Measurements from ENCODE around the gene FAM174C.
"Not testable (repeated sequence)": the region's sequence is repeated elsewhere in the genome, so short reads cannot be mapped to it uniquely, and the experiment has no call there.

FAM174C gene

DNA sequence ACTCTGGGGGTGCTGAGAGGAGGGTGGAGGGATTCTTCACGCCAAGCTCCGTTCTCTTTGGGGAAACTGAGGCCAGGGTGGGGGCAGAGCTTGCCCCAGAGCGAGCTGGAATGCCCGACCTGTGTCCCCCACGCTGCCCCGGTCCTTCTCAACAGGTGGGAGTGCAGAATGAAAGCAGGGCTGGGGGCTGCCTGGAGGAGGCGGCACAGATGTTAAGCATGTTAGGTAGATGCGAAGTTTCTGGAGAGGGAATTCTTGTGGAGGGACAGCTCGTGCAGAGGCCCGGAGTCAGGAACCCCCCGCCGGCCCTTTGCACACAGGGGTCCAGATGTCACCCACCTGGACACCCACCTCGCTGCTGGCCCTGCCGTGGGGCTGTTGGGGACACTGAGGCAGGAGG, 19.4 kb downstream of the FAM174C start:
- DNase-seq (ENCODE audit: low read depth, low spot score) = no peak
- no peak overlapping the region for H3K27ac ChIP-seq

DNA sequence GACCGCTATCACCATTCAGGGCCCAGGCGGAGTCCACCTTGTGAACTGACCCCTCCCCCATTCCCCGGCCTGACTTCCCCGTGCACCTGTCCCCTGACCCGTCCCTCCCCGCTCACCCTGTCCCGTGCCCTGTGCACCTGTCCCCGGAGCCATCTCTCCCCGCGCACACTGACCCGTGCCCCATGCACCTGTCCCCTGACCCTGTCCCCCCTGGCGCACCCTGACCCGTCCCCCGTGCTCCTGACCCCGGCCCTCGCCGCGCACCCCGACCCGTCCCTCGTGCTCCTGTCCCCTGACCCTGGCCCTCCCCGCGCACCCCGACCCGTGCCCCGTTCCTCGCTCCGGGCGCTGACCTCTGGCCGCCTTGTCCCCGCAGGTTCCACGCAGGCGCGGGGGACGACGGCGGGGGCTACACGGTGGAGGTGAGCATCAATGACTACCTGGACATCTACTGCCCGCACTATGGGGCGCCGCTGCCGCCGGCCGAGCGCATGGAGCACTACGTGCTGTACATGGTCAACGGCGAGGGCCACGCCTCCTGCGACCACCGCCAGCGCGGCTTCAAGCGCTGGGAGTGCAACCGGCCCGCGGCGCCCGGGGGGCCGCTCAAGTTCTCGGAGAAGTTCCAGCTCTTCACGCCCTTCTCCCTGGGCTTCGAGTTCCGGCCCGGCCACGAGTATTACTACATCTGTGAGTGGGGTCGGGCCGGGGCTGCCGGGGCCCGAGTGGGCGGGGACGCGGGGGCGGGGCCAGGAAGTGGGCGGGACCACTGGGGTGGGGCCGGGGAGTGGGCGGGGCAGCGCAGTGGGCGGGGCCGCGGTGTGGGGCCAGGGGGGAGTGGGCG, 20.1 kb downstream of the FAM174C start:
- no peak overlapping the region for H3K27ac ChIP-seq
- no peak for DNase-seq (ENCODE audit: low read depth, low spot score)

DNA sequence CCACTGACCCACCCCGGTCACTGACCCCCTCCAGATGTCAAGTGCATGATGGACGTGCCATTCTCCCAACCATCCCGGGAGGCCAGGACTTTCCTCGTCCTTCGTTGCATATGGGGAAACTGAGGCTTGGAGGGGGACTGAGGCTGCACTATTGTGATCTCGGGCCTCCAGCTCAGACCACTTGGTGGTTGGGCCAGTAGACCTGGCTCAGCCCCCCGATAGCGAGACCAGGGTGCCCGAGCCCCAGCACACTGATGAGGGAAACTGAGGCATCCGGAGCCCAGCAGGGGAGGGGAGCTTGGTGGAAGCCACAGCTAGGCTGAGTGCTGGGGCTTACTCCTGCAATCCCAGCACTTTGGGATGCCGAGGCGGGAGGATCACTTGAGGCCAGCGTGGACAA, 20.7 kb downstream of the FAM174C start:
- no peak for DNase-seq (ENCODE audit: low read depth, low spot score)
- no peak overlapping the region for H3K27ac ChIP-seq

DNA sequence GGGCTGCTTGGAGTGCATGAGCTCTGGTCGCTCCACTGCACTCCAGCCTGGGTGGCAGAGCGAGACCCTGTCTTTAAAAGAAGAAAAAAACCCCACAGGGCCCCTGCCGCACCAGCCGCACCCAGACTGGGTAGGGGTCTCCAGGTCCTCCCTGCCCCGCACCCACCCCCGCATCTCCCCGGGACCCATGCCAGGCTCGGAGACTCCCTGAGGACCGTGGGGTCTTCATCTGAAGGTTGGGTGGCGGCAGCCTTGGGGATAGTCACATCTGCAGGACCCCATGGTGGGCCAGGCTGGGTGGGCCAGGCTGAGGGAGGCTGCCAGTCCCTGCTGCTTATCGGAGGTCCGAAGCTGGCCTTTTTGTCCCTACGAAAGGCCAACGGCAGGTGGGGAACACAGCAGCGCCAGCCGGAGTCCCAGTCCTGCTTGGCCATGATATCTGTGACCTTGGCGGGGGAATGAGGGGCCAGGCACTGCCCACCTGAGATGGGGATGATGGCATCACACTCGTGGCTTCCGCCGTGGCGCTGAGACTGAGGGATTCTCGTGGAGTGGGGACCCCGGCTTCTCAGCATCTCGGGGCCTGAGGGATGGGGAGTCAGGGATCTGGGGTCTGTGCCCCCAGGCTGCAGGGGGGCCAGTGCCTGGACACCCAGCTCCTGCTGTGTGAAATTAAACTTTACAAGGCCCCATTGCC, 21.4 kb downstream of the FAM174C start:
- DNase-seq (ENCODE audit: low read depth, low spot score) = no peak
- no peak overlapping the region for H3K27ac ChIP-seq

DNA sequence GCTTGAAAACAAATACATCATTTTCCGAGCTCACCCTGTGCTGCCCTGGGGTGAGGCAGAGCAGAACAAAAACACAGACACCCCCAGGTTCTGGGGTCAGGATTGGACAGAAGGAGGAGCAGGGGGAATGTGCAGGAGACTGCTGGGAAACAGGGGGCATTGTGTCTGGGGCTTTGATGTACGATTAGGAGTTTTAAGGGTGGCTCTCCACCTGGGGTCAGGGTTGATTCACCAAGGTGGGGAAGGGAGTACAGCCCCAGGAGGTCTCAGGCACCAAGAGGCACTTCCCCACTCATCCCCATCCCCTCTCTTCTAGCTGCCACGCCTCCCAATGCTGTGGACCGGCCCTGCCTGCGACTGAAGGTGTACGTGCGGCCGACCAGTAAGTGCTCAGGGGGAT, 22.9 kb downstream of the FAM174C start:
- no peak for DNase-seq (ENCODE audit: low read depth, low spot score)
- no peak overlapping the region for H3K27ac ChIP-seq

DNA sequence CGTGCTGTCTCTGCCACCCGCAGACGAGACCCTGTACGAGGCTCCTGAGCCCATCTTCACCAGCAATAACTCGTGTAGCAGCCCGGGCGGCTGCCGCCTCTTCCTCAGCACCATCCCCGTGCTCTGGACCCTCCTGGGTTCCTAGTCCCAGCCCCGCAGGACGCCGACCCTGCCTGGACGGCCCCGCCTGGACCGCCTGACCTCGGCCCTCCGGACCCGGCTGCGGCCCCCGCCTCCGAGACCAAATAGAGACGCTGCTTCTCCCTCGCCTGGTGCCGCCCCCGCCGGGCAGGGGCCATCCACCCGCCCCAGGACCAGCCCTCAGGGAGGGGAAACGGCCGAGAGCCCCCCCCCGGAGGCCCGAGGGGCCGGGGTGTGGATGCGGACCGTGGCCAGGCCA, 24.5 kb downstream of the FAM174C start:
- no peak overlapping the region for H3K27ac ChIP-seq

DNA sequence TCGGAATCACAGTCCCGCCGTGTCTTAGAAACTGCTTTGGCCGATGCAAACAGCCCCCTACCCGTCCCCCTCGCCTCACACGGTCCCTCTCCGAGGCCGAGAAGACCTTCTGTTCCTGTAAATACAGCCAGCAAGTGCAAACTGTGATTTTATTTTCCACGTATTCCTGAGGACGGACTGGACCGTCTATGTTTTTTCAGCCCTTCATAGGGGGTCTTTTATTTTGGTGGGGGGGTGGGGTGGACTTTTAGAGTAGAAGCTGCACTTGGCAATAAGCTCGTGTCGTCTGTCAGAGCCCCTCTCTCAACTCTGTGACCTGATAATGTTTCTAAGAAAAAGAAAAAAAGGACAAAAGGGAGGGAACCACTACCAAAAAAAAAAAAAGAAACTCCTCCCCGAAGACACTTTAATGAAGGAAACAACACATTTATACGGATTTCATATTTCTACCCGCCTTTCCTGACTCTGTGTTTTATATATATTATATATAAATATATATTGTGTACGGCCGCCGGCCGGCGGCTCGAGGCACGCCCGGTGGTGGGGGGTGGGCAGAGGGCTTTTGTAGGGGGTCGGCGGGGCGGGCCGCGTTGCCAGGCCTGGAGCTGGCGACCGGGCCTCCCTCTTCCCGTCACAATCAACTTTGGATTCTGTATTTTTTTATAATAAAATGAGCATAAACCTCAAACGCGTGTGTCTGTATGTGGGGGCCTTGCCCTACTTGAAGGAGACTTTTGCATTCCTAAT, 25.6 kb downstream of the FAM174C start:
- H3K27ac ChIP-seq = no peak overlapping the region
- DNase-seq (ENCODE audit: low read depth, low spot score) = no peak

More for the DNA sequence above, 24.5 kb downstream of the FAM174C start:
- no peak for DNase-seq (ENCODE audit: low read depth, low spot score)

DNA sequence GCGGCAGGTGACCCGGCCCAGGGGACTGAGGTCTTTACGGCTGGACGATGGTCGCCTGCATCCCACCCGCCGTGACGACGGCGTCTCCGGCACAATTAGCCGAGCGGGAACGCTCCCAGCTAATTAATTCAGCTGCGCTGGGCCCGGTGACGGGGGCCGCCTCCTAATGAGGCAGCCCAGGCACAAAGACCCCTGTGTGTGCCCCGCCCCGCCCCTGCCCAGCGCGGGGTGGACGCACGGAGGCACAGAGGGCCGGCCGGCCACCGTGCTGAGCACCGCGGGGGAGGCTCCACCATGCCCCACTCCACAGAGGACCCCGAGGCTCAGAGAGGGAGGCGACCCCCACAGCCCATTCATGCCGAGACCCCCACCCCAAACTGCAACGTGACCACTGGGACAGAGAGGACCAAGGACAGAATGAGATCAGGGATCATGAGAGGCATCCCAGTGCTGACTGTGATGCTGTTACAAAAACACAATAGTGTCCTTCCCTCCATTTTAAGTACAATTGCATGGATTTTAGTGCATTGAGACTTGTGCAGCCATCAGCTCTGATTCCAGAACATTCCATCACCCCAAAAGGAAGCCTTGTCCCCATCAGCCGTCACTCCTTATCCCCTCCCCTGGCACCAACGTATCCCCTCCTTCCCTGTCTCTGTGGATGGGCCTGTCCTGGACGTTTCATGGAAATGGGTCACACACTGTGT, 27.4 kb downstream of the FAM174C start:
- H3K27ac ChIP-seq = no peak overlapping the region
- no peak for DNase-seq (ENCODE audit: low read depth, low spot score)

DNA sequence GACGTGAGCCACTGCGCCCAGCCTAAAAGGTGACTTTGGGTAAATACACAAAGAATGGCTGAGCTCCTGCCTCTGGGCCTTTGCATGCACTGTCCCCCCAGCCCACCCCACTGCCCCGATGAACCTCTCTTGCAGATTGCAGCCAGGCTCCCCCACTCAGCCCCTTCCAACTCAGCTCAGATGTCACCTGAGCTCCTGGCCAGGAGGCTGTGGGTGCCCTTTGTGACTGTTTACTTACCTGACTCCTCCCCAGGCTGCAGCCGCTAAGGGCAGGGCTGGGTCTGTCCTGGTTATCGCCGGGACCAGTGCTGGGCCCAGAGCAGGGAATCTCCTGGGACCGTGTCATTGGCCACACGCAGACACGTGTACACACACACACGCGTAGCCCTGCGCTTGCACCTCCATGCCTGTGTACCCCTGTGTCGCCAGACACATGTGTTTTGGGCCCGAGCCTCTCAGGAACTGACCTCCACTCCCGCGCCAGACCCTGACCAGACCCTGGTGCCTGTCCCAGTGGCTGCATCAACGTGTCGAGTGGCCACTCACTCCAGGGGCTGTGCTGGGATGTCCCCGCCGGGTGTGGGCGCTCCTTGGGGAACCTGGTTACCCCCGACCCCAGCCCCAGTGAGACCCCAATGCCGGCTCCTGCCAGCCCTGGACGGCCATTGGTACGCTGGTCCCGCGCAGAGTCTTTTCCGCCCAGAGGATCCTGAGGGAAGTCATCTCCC, 29.0 kb downstream of the FAM174C start:
- no peak for DNase-seq (ENCODE audit: low read depth, low spot score)
- H3K27ac ChIP-seq = no peak overlapping the region

DNA sequence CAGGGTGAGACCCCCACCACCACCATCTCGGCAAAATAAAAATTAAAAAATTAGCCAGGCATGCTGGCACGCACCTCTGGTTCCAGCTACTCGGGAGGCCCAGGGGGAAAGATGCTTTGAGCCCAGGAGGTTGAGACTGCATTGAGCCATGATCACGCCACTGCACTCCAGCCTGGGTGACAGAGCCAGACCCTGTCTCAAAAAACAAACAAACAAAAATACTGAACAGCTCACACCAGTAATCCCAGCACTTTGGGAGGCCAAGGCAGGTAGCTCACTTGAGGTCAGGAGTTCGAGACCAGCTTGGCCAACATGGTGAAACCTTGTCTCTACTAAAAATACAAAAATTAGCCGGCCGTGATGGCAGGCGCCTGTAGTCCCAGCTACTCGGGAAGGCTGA, 30.0 kb downstream of the FAM174C start:
- DNase-seq (ENCODE audit: low read depth, low spot score); H3K27ac ChIP-seq: not testable (repeated sequence)

DNA sequence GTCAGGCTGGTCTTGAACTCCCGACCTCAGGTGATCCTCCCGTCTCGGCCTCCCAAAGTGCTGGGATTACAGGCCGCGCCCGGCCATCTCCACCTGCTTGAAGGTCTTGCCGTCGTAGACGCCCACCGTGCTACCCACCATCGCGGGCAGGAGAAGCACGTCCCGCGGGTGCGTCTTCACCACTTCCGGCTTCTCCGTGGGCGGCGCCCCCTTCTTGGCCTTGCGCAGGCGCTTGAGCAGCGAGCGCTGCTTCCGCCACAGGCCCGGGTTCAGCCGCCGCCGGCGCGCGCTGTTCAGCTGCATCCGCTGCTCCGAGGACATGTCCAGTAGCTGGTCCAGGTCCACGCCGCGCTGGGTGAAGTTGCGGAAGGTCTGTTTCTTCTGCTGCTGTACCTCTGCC, 32.0 kb downstream of the FAM174C start:
- no peak for DNase-seq (ENCODE audit: low read depth, low spot score)
- no peak overlapping the region for H3K27ac ChIP-seq

DNA sequence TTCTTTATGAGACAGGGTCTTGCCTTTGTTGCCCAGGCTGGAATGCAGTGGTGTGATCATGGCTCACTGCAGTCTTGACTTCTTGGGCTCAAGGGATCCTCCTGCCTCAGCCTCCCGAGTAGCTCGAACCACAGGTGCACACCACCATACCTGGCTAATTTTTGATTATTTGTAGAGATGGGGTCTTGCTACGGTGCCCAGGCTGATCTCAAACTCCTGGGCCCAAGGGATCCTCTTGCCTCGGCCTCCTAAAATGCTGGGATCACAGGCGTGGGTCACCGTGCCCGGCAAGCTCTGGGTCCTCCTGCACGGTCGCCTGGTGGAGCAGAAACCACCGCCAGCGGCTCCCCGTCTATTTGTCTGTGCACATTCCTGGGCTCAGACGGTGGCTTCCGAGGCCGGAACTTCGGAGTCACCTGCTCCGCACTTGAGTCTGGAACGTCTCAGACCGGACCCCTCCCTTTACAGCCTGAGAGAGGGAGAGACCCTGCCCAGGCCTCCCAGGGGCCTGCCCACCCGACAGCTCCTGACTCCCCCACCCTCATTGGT, 32.5 kb downstream of the FAM174C start:
- DNase-seq (ENCODE audit: low read depth, low spot score) = no peak
- H3K27ac ChIP-seq = no peak overlapping the region

DNA sequence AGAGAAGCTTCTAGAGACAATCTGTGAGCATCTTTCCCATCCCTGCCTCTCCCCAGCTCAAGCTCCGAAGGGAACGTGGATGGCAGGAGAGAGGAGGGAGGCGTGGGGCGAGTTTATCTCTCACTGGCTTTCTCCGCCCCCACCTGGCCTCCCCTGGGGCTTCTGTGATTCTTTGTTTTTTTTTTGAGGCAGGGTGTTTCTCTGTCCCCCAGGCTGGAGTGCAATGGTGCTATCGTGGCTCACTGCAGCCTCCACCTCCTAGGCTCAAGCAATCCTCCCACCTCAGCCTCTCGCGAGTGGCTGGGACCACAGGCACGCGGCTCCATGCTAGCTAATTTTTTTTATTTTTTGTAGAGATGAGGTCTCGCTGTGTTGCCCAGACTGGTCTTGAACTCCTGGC, 33.4 kb downstream of the FAM174C start:
- DNase-seq (ENCODE audit: low read depth, low spot score) = no peak
- no peak overlapping the region for H3K27ac ChIP-seq

DNA sequence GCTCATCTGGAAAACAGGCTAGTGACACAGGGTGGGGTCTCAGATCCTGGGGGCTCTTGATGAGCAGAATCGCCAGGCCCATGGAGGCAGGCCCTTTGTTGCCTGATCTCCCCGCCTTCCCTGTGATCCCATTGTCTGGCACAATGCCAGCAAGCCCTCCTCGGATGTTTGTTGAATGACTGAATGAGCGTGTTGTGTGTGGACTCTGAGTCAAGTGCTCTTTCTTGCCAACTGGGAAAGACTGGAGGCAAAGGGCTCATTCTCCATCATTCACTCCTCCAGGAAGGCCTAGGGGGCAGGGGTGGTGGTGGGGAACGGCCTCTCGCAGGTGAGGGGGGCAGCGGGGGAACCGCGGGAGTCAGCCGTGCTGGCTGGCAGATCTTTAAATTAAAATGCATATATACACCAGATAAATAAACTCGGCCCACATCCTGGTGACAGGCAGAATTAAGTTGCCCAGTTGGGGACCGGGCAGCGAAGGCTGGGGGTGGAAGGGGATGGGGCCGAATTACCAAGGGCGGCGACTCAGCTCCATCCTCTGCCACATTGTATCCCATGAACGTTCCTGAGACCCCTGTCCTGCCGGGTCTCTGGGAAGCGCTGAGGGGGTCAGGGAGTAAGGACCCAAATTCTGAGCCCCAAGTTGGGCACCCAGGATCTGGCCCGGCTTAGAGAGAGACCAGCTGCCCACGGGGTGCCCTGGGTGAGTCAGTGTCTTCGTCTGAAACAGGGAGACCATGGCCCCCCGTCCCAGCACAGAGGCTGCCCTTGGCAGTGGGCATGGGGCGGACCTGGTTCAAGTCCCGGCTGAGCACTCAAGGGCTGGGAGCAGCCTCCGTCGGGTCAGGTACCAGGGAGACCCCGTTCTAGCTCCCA, 34.9 kb downstream of the FAM174C start:
- no peak overlapping the region for H3K27ac ChIP-seq
- DNase-seq (ENCODE audit: low read depth, low spot score) = no peak

DNA sequence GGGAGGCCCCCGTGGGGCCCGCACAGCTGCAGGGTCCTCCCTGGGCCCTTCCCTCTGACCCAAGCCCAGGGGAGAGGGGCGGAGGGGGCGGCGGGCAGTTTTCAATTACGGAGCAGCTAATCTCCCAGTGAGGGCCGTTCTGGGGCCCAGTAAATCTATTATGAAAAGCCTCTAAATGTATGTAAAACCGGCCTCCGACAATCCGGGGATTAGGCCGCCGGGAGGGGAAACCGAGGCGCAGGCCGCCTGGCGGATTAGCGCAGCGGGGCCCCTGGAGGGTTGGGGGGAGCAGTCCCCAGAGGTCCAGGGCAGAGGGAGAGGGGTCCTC, 35.5 kb downstream of the FAM174C start:
- H3K27ac ChIP-seq = no peak overlapping the region
- no peak for DNase-seq (ENCODE audit: low read depth, low spot score)

DNA sequence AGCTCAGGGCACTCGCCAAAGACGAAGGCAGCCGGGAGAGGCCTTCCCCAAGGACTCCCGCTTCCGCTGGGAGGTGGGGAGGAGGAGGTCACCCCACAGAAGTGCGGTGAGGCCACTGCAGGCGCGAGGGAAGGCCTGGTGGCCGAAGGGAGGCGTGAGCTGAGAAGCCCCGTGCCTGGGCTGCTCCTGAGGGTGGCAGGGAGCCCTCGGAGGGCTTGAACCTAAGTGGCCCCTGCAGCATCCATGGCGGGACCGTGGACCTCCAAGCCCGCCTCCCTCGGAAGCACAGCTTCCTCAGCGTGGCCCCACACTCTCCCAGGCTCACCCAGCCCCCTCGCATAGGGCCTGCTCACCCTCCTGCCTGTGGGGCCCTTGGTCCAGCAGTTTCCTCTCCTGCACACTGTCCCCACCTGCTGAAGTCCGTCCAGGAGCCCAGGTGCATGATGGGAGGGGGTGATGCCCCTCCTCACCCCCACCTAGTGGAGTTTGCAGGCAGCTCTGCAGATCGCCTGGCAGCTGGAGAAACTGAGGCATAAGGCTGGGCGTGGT, 36.3 kb downstream of the FAM174C start:
- H3K27ac ChIP-seq = no peak overlapping the region
- no peak for DNase-seq (ENCODE audit: low read depth, low spot score)

DNA sequence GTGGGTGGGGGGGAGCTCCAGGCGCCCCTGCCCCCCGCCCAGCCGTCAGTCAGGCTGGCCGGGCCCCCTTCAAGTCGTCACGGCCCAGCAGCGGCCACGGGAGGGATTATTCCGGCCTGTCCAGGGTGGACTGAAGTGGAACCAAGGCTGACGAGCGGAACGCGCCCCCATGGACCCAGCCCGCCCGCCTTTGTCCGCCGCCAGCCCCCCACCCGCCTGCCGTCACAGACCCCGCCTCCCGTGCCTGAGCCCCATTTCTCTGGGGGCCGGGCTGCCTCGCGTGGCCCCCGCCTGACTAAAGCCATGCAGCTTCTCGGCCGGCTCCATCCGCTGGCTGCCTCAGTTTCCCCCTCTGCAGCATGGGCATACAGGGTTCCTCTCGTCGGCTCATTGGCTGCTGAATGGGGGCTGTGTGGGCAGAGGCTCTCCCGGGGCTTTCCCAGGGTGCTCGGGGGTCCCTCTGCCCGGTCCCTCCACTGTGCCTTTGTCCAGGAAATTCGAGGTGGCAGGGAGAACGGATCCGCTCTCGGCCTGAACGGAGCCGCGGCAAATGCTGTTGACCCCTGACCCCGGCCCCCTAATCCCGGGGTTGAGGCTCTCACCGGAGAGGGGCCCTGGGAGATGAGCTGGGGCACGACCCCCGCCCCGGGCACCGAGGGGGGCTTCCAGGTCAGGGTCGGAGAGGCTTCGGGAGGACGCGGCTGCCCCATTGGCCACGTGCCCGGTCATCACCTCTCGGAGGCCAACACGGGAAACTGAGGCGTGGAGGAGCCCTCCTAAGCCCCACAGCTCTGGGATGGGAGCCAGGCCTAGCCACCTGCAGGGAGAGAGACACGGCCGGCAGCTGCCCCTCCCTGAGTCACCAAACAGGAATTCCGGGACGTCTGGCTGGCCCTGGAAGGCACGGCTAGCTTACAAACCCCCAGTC, 37.7 kb downstream of the FAM174C start:
- no peak for DNase-seq (ENCODE audit: low read depth, low spot score)
- H3K27ac ChIP-seq = no peak overlapping the region
